Fibroblast of skin of abdomen (primary cell): ENCODE measurements around the gene GMPR2.
A peak's percentile ranks its signal among the peaks of the same experiment; 100 is the strongest.

Source experiments
- DNase-seq: peaks from one replicate; pipeline ENCODE4 v3.0.0-alpha.2; 2013

GMPR2 gene

GRCh38 chr14:24268225-24268624 is 35.5 kb downstream of the GMPR2 start:
- no peak for DNase-seq

- DNase-seq, result no peak
Measured at GRCh38 chr14:24269368-24269767, 36.6 kb downstream of the GMPR2 start.

GRCh38 chr14:24269910-24270536 is 37.3 kb downstream of the GMPR2 start:
- DNase-seq, result no peak

- no peak for DNase-seq
Measured at GRCh38 chr14:24270537-24271133, 37.9 kb downstream of the GMPR2 start.

- DNase-seq, result peak; percentile 86
Measured at GRCh38 chr14:24271134-24271833, 38.6 kb downstream of the GMPR2 start, which contains the start of gene RABGGTA. Gene RABGGTA (minus strand): TSS chr14:24271597. CDS start chr14:24271115, 482 bp downstream.

GRCh38 chr14:24271834-24272263 is 39.1 kb downstream of the GMPR2 start:
- no peak for DNase-seq

- DNase-seq, result no peak
Measured at GRCh38 chr14:24272467-24272866, 39.7 kb downstream of the GMPR2 start.

- no peak for DNase-seq
Measured at GRCh38 chr14:24273422-24273998, 40.8 kb downstream of the GMPR2 start.

GRCh38 chr14:24274101-24274543 is 41.4 kb downstream of the GMPR2 start:
- no peak for DNase-seq

- no peak for DNase-seq
Measured at GRCh38 chr14:24277071-24277470, 44.3 kb downstream of the GMPR2 start.

GRCh38 chr14:24277606-24278321 is 45.0 kb downstream of the GMPR2 start:
- no peak for DNase-seq

GRCh38 chr14:24278424-24278823 is 45.7 kb downstream of the GMPR2 start:
- DNase-seq, result no peak

GRCh38 chr14:24279301-24280186 is 46.8 kb downstream of the GMPR2 start:
- DNase-seq, result no peak

- no peak for DNase-seq
Measured at GRCh38 chr14:24280797-24281460, 48.2 kb downstream of the GMPR2 start.

GRCh38 chr14:24281636-24282035 is 48.9 kb downstream of the GMPR2 start:
- no peak for DNase-seq

GRCh38 chr14:24282736-24283135 is 50.0 kb downstream of the GMPR2 start:
- DNase-seq, result no peak

GRCh38 chr14:24283796-24284460 is 51.2 kb downstream of the GMPR2 start:
- DNase-seq, result no peak

GRCh38 chr14:24284501-24285035 is 51.8 kb downstream of the GMPR2 start:
- no peak for DNase-seq

- DNase-seq, result no peak
Measured at GRCh38 chr14:24285351-24285750, 52.6 kb downstream of the GMPR2 start.

GRCh38 chr14:24286996-24287395 is 54.3 kb downstream of the GMPR2 start:
- DNase-seq, result no peak
